GM18907 (cell line): ENCODE data around the gene UBALD1.

ENCODE experiments used
- ATAC-seq: cut with Tn5 transposase; IDR thresholded peaks from one replicate; pipeline ENCODE4 v1.9.1; 2021; ENCODE audit warnings: mild to moderate bottlenecking, moderate library complexity; ENCODE audit not compliant: unreplicated experiment

The UBALD1 gene

DNA sequence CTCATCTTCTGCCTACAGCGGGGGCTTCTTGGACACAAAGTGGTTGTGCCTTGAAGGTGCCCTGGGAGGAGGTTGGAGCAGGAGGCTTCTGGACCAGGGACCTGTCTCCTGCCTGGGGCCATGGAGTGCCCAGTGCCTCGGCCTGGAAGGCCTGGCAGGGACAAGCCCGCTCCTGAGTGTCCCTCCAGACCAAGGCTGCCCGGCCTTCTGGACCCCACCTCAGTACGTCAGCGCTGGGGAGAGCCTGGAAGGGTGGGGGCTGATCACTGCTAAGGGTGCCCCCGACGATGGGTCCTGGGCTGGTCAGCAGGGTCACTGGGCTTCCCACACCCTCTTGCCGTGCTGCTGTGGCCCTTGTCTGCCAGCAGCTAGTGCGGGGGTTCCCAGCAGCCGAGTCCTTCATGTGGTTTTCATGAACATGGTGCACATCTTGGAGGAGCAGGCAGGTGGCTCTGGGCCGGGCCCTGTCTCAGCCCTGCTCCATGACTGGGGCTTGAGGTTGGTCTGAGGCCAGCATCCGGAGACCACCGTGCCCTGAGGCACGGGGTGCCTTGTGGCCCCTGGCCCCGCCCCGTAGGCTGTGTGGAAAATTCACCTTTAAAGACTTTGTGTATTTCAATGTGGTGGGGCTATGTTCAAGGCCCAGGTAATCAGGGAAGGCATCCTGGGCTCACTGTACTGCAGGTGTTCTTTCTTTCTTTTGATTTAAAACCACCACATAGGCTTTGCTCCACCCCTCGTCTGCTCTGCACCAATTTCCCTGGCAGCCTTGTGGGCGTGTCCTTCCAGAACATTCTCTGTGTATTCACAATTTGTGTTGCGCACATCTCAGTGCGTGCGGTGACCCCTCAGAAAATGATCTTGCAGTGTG is 32.3 kb upstream of the UBALD1 start:
- no peak for ATAC-seq

DNA sequence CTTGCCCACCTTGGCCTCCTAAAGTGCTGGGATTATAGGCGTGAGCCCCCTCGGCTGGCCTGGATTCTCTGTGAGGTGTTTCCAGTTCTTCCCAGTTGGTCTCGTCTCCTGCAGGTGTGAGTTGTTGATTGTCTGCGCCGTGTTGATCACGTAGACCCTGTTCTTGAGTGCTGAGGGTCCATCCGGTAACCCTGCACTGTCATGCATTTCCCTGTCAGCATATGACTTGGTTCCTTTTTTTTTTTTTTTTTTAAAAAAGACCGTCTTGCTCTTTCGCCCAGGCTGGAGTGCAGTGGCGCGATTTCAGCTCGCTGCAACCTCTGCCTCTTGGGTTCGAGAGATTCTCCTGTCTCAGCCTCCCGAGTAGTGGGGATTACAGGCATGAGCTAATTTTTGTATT is 27.2 kb upstream of the UBALD1 start:
- ATAC-seq, result no peak

DNA sequence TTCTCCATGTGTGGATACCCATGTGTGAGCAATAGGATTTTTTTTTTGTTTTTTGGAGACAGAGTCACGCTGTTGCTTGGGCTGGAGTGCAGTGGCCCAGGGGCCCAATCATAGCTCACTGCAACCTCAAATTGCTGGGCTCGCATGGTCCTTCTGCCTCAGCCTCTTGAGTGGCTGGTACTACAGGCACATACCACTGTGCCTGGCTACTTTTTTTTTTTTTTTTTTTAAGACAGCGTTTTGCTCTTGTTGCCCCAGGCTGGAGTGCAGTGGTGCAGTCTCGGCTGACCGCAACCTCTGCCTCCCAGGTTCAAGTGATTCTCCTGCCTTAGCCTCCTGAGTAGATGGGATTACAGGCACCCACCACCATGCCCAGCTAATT is 26.6 kb upstream of the UBALD1 start:
- ATAC-seq, result no peak

GRCh38 chr16:4640572-4641305 is 26.1 kb upstream of the UBALD1 start:
- ATAC-seq, result no peak

GRCh38 chr16:4639899-4640509 is 25.3 kb upstream of the UBALD1 start:
- ATAC-seq, result no peak

DNA sequence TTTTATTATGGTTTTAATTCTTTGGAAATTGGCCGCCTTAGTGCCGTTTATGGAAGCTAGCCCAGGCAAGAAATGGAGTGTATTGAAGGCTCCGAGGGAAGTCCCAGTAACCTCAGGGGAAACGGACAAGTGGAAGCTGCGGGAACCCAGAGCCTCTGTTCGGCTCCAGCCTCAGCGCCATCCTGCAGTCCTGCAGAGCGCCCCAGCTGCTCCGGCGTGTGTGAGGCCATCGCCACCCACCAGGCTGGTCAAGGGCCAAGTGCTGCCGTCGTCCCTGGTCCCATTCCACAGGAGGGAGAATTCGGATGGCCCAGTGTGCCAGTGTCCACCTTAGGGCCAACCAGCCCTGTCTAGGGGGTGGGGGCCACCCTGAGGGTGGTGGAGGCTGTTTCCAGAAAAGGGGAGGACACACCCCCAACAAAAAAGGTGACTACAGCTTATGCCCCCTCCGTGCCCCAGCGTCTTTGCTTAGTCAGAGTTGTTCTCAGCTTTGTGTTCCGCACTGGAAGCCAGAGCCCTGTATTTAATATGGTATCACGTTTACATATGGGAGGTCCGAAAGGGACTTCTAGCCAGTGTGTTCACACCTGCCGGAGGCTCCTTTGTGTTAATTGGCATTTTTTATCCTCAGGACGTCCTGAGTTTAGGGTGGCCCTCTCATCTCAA is 22.9 kb upstream of the UBALD1 start:
- no peak for ATAC-seq

DNA sequence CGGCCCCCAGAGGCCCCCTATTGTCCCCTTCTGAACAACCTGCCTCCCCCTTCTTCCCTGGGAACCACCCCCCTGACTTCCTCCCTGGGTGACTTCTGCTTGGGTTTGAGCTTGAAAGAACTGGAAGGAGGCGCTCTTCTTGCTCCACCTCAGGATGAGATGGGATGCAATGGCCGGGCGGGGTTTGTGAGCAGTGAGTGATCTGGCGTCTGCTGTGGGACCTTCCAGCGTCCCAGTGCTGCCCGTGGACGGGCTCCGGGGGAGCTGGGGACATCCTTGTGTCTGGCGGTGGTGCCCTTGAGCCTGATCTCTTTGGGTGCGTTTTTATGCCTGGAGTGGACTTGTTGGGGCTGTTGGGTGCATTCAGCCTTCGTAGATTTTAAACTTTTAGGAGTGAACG is 21.5 kb upstream of the UBALD1 start:
- ATAC-seq, result no peak

DNA sequence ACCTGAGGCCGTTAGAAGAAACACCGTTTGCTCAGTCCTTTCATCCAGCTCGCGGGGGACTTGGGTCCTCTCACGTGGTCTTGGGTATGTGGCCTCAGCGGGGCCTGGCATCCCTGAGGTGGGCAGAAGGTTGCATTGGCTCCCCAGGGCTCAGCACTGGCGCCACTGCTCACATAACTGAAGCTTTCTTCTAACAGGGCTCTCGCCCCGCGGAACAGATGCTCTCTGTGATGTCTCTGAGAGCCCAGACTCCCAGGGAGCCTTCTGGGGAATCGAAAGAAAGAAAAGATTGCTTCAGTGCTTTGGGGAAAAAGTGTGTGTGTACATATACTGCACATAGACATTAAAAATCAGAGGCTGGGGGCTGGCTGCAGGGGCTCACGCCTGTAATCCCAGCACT is 20.1 kb upstream of the UBALD1 start:
- no peak for ATAC-seq

DNA sequence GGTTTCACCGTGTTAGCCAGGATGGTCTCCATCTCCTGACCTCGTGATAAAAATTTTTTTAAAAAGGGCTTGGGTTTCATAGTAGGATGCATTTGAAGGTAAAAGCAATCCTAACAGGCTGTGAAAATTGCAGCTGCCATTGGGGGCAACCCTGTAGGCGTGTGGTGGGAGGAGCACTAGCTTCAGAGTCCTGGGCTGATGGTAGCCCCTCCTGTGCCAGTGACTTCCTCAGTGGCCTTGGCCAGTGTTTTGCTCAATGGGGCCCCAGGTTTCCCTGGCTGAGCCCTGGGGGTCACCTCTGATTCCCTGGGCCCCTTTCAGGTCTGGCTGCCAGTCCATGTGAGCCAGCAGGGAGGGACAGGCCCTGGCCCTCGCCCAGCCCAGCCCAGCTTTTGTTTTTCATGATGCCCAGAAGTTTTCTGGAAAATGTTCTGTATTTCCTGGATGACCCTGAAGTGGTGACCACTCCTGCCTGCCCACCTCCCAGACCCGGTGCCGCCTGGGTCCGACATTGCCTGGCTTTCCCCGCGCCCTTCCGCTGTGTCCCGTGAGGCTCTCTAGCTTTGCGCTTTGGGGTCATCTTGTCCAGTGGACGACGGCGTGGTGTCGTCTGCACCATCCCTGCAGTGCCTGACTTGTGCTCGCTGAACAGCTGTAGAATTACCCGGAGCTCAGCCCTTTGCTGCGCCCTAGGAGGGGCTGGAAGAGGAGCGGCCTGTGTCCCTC is 19.4 kb upstream of the UBALD1 start:
- ATAC-seq, result no peak

DNA sequence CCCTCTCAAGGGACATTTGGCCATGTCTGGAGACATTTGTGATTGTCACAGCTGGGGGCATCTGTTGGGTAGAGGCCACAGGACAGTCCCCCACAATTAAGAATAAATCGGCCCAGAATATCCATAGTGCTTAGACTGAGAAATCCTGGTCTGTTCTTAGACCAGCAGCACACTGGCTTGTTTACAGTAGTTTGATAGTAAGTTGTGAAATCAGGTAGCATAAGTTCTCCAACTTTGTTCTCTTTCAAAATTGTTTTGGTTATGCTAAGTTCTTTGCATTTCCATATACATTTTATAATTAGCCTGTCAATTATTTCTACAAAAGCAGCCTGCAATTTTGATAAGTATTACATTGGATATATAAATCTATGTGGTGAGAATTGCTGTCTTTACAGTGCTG is 16.8 kb upstream of the UBALD1 start:
- no peak for ATAC-seq

GRCh38 chr16:4628283-4628682 is 13.6 kb upstream of the UBALD1 start:
- ATAC-seq, result no peak

- ATAC-seq, result no peak
Observed at GRCh38 chr16:4626396-4626795, 11.7 kb upstream of the UBALD1 start.

DNA sequence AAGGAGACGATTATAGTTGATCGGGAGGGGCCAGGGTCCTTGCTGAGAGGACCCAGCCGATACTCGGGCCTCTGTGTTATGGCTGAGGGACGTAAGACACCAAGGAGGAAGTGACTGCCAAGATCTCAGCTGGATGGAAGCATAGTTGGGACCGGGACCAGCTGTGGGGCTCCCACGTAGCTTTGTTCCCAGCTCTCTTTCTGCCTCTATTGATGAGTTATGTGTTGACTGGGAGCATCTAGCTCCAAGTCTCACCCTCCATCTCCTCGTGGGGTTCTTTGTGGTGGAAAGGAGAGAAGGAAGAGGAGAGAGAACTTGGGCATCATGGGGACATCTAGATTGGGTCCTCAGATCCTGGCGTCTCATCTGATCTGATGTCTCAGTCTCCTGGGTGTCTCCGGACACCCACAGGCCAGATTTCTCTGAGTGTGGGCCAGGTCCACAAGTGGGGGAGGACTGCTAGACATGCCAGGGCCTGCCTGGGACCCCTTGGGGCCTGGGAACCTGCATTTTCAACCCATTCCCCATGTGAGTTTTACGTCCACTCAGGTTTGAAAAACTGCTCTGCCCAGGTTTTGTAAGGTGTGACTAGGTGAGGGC is 11.0 kb upstream of the UBALD1 start:
- ATAC-seq, result no peak

DNA sequence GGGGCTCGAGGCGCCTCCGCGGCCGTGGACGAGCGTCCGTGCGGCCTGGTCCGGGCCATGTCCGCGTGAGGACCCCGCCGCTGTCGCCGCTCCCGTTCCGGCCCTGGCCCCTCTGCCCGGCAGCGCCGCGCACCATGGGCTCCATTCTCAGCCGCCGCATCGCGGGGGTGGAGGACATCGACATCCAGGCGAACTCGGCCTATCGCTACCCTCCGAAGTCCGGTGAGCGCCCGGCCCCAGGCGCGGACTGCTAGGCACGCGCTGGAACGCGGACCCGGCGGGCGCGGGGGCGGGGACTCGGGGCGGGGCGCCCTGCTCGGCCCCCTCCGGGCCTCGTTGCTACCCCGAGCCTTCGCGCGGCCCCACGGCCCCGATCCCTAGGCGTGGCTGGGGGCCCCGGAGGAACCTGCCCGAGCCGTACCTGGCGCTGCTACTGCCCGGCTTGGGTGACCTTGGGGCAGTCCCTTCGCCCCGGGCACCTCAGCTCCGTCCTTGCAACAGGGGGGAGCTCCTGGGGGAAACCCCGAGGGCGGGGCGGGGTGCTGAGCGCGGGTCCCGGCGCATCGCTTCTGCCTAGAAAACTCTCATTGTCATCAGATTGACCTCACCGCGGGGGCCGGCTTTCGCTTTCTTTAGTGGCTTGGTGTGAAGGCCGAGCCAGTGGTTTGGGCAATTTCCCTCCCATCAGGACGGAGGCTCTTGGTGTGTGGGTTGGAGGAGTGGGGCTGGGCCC is 10.3 kb upstream of the UBALD1 start:
- ATAC-seq, result peak; percentile 61

GRCh38 chr16:4624015-4624826 is 9.5 kb upstream of the UBALD1 start, which contains the start of gene MGRN1:
Gene MGRN1 (plus strand): TSS chr16:4624826. CDS start chr16:4624961, 135 bp downstream.
- peak; percentile 78 for ATAC-seq

DNA sequence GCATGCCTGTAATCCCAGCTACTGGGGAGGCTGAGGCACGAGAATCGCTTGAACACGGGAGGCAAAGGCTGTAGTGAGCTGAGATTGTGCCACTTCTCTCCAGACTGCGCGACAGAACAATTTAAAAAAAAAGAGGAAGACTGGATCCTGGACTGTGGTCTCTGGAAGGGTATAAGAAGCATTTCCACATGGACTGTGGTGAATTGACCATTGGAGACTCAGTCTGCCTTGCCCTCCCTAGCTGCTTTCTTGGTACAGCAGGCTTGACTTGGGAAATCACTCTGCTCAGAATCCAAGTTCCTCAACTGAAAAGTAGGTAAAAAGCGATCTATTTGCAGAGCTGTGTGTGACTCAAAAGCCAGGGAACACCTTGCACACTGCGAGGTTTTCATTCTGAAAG is 8.9 kb upstream of the UBALD1 start:
- ATAC-seq, result no peak

DNA sequence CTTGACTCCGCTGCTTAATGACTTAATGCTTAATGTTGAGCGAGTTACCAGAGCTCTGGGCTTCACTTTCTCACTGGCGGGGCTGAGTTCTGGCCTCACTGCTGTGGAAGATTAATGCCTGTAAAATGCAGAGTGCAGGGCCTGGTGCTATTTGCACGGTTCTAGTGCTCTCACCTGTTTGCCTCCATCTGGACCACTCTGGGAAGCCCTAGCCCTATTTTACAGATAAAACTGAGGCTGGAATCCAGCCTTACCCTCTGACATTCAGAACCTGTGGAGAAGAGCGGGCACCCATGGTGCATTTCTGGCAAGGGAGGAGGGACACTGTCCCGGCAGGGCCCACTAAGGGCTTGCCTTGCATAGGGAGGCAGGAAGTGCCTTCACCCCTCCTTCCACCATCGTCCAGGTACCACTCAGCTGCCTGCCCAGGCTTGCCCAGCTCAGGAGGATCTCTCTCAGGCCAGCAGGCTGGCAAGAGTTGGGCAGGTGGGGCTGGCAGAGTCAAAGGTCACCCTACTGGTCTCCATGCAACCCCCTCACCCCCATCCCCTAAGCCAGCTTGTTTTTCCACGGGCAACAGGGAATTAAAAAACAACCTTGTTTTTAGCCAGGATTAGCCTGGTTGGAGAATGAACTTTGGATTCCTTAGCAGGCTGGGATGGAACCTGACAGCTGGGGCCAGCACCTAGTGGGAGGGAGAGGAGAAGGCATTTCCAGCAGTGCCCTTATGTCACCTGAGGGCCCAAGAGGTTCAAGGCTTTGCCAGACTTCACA is 4.1 kb upstream of the UBALD1 start:
- ATAC-seq, result no peak

- ATAC-seq, result no peak
Observed at GRCh38 chr16:4617880-4618279, 3.2 kb upstream of the UBALD1 start.
